HG03064 (cell line): ENCODE results near the gene S100A11.

Experiments used
- ATAC-seq: cut with Tn5 transposase; IDR thresholded peaks from one replicate; pipeline ENCODE4 v1.9.1; 2021; ENCODE audit warnings: low read depth; ENCODE audit not compliant: unreplicated experiment

Gene S100A11

GRCh38 chr1:152003846-152004442 lies 32.9 kb downstream of the S100A11 start:
- ATAC-seq: no peak

- ATAC-seq: no peak
These were observed 33.8 kb downstream of the S100A11 start for GRCh38 chr1:152002960-152003359.

- ATAC-seq: no peak
These were observed 34.9 kb downstream of the S100A11 start for GRCh38 chr1:152001631-152002584.

- ATAC-seq: no peak
These were observed 35.7 kb downstream of the S100A11 start for GRCh38 chr1:152000964-152001630.

GRCh38 chr1:151998611-151999362 lies 38.0 kb downstream of the S100A11 start:
- ATAC-seq: no peak

GRCh38 chr1:151997284-151997570 lies 39.6 kb downstream of the S100A11 start:
- no peak for ATAC-seq

GRCh38 chr1:151995774-151996173 lies 41.0 kb downstream of the S100A11 start:
- no peak for ATAC-seq

- no peak for ATAC-seq
These were observed 41.8 kb downstream of the S100A11 start for GRCh38 chr1:151994956-151995355.

- ATAC-seq: no peak
These were observed 42.9 kb downstream of the S100A11 start, which contains the start of gene S100A10 for GRCh38 chr1:151993734-151994496. TSS of gene S100A10 (minus strand) at chr1:151993859. CDS start at chr1:151986230, 7,629 bp downstream.

GRCh38 chr1:151993084-151993733 lies 43.6 kb downstream of the S100A11 start:
- ATAC-seq: no peak

GRCh38 chr1:151992303-151993083 lies 44.3 kb downstream of the S100A11 start:
- no peak for ATAC-seq

GRCh38 chr1:151991663-151992302 lies 45.0 kb downstream of the S100A11 start:
- no peak for ATAC-seq

GRCh38 chr1:151990856-151991198 lies 46.0 kb downstream of the S100A11 start:
- ATAC-seq: no peak

- ATAC-seq: no peak
These were observed 46.5 kb downstream of the S100A11 start for GRCh38 chr1:151990058-151990855.

- no peak for ATAC-seq
These were observed 47.5 kb downstream of the S100A11 start for GRCh38 chr1:151989211-151989862.

GRCh38 chr1:151988405-151988923 lies 48.3 kb downstream of the S100A11 start:
- ATAC-seq: no peak
